Sigmoid colon (tissue), 4 donors: ENCODE data around the gene FAM83G.

ENCODE experiments used
- CTCF ChIP-seq, 4 experiments: fragments of 450-650 bp in 3 of 4; fragments of 200-600 bp in 1 of 4; IDR thresholded peaks; one replicate each; pipeline ENCODE4 v1.5.1; 2016 to 2019; ENCODE audit warnings: antibody characterized with exemption in 4 of 4, mild to moderate bottlenecking in 3 of 4, moderate library complexity in 2 of 4
- POLR2A ChIP-seq, 2 donors: fragments of 450-650 bp; IDR thresholded peaks; one replicate each; pipeline ENCODE4 v1.6.1; 2016; ENCODE audit warnings: antibody characterized with exemption in 2 of 2, mild to moderate bottlenecking in 2 of 2, moderate library complexity in 2 of 2
- POLR2AphosphoS5 ChIP-seq, 4 donors: sonication (generic); formaldehyde crosslinking; IDR thresholded peaks; one replicate each; pipeline ENCODE4 v1.6.1; 2017; ENCODE audit warnings: antibody characterized with exemption in 4 of 4

DNA sequence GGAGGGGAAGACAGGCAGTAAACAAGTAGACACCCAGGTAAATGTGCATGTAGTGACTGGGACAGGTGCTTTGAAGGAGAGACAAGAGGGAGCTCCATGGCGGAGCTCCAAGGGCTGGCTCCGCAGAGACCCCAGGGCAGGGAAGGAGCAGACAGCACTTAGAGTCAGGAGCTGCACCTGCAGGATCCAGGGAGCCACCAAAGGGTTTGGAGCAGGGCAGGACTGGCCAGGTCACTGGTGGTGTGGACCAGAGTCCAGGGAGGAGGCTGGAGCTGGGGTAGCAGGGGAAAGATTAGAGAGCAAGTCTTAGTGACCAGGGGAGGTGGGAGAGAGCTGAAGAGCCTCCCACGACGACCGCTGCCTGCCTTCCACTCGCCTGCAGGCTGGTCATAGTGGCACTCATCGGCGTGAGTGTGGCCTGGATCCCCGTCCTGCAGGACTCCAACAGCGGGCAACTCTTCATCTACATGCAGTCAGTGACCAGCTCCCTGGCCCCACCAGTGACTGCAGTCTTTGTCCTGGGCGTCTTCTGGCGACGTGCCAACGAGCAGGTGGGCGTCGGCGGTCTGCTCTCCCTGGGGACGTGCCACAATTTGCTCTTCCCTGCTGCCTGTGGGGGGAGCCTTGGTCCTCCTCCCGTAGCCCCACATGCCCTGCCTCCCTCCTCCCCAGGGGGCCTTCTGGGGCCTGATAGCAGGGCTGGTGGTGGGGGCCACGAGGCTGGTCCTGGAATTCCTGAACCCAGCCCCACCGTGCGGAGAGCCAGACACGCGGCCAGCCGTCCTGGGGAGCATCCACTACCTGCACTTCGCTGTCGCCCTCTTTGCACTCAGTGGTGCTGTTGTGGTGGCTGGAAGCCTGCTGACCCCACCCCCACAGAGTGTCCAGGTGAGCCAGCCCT lies 14.7 kb upstream of the FAM83G start:
- no peak for TF ChIP-seq CTCF (IDR thresholded peaks at IDR 0.05)
- TF ChIP-seq POLR2A (IDR thresholded peaks at IDR 0.05), result no peak
- no peak for TF ChIP-seq POLR2AphosphoS5 (IDR thresholded peaks at IDR 0.05)
